ENCODE data around the gene BOD1.

The BOD1 gene

DNA sequence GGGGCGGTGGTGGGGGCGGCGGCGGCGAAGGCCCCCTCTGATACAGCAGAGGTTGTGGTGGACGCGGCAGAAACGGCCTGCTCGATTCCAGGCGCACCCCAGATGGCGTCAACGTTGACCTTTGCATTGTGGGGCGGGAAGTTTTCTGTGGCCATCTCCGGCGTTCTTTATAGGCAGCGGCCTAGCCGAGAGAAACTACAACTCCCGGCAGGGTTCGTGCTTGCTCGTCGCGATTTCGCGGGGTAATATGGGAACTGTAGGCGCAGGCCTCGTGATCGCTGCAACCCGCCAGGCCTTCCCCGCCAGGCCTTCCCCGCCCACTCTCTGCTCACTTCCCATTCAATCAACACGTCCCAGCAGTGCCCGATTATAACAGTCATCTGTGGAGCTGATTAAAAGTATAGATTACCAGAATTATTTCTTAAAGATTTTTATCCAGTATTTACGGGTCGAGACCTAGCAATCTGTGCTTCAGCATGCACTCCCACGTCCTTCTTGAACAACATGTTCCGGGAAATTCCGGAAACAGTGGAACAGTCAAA lies at the start of gene BOD1:
Gene BOD1, minus strand, starts transcription at position 74 of the 542 bp plus-strand sequence. CDS start 214 bp downstream, outside the sequence.
- DNase-seq: peak; percentile 93 to 97 (median 95)

DNA sequence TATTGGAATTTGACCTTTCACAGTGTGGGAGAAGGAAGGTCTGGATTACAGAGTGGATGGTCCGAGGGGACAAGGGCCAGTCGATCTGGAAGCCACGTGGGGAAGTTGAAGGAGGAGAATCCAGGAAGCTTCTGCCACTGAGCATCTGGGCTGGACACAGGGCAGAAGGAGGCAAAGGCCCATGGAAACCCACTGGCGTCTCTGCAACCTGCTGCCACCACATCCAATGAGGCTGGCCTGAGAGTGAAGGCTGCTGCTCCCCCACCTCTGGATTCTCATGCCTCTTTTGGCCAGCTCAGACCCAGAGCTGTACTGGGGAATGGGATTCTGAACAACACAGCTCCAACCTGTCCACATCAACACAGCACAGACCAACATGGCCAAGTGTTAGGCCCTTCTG lies 48.9 kb upstream of the BOD1 start:
- no peak for DNase-seq

DNA sequence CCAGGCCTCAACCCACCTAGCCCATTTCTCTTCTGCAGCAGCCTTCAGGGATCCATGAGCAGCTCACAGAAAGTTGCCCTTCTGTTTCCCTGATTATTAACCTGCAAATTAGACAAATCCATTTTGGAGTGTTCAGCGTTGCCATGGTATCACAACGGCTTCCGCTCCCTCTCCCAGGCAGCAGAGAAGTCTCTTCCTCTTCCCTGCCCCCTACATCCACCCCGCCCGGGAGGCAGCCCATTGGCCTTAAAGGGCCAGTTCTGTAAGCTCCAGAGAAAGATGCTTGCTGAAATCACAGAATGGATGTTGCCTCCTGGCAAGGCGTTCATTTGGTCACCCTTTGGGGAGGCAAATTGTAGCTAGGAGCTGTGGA lies 47.7 kb upstream of the BOD1 start:
- peak in 2 of 3 experiments; percentile 6 to 58 for DNase-seq

DNA sequence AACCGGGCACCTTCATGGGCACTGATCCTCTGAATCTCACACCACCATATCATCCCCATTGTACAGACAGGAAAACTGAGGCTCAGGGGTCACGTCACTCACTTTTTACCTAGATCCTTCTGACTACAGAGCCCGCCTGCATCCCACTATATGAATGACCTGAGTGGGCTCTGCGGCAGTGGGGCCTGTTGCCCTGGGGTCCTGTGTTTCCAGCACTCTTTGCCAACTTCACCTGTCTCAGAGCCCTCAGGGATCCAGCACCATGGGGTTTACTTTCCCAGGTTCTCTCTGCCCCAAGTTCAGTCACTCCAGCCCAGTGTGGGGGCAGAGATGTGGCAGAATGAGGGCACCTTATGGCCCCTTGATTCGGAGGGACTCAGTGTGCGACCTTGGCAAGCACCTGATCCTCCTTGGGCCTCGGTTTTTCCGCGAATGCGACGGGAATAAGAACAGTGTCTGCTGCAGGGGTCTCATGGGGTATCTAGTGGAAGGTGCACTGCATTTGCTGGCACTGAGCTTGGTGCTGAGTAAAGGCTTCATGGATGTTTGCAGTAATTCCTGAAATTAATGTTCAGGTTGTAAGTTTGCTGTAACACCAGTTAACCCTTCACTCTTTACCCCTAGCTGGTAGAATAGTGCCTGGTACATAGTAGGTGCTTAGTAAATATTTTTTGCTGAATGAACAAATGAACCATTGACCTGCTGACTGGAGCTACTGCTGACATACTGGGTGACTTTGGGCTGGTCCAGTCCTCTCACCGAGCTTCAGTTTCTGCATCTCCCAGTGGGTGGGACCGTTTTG lies 47.1 kb upstream of the BOD1 start:
- no peak for DNase-seq

DNA sequence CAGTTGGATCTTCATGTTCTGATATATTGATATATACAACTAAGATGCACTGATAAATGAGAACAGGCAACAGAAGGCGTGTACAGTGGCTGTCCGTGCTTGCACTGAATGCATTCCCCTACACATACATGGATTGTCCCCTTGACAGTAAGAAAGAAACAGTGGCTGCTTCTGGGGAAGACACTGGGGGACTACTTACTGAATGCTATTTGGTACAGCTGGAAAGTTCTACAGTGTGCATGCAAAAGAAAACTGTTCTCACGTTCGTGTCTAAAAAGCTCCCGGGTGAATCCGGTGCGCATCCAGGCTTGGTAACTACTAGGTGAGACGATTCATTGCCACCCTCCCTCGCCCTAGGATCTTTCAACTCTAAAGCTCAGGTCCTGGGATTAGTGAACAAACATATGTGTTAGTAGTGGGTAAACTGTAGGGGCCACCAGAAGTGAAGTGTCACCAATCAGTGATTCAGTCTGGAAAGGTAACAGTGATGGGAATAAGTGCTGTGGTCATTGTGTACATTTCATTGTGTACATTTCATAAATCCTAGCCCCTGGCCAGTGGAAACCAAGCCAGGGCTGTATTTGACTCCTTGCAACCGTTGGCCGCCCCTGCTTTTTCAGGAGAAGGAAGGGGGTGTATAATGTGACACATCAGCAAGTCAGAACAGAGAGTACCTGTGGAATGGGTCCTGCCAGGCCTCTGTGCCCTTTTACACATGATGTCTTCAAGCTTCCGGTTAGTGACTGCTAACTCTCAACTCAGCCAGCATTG lies 46.3 kb upstream of the BOD1 start:
- no peak for DNase-seq

DNA sequence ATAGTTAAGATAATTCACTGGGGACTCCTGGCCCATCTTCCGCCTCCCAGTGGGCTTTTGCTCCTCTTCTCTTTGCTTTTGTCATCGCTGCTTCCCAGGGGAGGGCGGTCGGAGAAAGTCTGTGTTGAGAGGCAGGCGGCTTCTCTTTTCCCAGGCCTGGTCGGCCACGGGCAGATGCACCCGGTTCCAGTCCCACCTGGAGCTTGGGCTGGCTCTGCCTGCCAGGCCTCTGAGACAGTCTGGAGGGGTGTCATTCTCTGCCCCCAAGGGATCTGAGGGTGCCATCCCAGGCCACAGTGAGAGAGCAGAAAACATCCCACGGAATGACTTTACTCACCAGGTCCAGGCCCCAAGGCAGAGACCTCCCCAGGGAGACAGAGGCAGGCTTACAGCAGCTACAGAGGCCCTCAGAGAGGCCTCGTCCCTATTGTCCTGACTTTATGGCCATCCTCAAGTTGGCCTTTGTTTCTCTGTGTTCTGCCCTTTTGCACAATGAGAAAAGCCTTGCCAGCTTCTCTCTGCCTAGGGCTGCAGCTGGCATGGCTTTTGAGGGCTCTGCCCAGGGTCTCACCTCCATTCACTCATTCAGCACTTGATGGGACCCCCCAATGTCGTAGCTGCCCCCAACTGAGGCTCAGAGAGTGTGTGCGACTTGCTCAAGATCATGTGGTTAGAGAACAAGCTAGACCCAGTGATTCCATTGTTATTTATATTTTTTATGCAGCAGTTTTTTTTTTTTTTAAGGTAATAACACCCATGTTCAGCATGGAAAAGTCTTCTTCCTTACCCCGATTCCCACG lies 44.2 kb upstream of the BOD1 start:
- no peak for DNase-seq

DNA sequence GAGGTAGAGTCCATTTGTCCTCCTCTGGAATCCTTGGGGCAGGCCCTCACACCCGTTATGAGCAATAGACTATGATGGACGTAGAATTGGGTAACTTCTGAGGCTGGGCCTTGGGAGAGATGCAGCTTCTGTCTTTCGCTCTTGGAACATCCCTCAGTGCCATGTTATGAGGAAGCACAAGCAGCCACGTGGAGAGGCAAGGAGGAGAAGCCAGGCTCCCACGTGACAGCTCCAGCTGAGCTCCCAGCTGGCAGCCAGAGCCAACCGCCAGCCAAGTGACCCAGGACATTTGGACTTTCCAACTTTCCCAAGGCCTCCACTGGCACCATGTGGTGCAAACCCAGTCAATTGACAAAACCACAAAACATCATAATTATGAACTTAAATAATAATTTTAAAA lies 43.0 kb upstream of the BOD1 start:
- DNase-seq: no peak

DNA sequence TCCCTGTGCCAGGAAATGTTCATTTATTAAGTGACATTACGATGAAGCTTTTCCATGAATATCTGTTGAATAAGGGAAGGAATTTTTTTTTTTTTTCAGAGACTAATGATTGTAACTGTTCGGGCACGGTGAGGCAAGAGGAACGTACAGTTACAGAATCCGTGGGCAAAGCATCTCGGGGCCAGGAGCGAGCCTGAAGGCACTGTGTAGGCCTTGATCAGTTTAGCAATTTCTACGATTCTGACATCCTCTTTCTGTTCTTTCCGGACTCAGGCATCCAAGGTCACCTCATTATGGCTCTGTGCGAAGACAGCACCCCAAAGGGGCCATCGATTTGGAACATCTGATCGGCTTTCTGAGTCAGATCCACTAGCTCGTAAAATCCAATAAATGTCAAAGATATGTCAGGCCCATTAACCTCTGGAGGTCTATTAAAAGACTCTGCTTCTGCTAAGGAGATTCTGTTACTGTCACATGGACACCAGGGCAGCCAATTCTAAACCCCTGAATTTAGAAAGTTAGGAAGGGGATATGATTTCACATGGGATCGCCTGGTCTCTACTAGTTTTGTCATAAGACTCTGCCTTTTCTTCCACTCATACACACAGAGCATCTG lies 41.4 kb upstream of the BOD1 start:
- DNase-seq: no peak

DNA sequence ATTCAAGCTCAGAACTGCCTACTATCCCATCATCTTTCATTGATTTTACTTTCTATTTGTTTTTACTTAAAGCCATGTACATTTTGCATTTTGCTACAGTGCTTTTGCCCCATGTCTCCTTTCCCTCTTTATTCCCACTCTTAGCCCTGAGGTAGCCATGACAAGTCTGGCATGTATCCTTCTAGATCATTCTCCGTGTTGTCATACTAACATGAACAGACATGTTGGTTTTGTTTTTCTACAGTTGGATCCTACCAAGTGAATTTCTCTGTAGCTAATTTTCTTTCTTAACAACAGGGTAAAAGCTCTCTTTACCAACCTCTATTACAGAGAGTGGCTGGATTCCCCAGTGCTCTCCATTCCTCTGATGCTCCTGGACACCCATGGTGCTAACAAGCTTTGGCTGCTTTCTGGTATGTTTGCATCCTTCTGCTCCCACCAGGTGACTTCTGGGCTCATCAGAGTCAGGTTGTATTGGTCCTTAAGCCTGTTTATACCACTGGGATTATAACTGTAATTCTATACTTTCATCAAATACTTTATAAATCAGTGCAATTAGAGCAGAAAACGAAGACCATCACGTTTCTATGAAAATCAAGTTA lies 38.8 kb upstream of the BOD1 start:
- DNase-seq: no peak

DNA sequence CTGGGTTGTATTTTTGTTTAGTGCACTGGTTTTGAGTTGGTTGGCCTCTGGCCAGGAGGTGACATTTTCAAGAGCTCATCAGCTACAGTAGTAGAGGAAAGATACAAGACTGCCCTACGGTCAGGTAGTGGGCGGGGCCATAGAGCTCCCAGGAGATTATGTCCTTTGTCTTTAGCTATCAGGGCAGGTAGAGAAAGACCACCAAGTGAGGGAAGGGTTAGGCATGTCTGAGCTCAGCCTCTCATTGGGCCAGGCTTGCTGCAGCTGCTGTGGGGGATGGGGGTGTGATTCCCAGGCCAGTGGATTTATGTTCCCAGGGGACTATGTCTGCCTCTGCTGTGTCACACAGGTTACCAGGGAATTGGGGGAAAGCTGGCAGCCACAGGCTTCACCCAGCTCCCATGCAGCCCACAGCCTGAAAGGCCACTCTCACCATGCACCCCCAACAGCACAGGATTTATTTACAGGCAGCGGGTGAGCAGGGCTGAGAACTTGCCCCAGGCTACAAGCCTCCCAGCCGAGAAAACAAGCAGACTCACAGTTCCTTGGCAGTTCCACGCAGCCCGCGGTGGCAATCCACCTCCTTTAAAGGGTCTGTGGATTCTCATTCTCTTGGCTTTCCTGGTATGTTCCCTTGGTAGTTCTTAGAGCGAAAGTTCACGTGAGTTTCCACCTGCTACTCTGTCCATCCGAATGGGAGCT lies 37.5 kb upstream of the BOD1 start:
- DNase-seq: no peak

DNA sequence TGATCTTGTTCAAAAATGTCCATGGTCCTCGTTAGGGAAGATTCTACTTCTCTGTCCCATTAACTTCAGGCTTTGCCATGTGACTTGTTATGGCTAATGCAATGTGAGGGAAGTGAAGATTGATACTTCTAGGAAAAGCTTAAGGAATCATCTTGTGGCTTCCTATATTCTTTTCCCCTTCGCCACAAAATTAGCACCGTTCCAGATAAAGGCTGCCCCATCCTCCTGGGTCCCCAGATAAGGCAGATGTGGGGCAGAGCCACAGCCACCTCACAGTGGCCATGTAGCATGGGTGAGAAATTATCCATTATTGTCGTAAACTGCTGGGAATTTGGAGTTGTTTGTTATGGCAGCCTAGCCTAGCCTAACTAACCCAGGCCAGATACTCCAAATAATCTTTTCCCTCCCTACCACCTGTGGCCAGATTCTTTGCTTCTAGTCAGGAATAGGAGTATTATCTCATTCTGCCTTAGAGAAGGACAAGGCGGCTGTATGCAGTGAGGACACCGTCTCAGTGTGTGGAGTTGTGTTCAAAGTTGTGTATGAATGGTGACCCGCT lies 31.9 kb upstream of the BOD1 start:
- DNase-seq: no peak

DNA sequence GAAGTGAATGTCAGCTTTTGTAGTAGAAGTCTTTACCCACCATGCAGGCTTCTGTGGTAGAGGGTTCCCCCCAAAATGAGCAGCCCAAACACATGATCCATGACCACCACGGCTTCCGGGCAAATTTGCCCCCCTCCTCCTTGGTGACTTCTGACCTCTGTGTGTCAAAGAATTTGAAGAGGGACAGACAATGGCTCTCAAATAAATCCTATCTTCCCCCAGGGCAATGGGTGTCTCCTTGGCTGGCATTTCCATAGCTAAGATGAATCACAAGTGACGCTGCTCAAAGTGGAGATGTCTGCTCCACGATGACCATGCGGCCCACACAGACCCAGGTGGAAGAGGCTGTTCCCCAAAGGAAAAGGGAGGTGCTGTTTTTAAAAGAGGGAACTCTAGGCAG lies 30.2 kb upstream of the BOD1 start:
- DNase-seq: no peak

DNA sequence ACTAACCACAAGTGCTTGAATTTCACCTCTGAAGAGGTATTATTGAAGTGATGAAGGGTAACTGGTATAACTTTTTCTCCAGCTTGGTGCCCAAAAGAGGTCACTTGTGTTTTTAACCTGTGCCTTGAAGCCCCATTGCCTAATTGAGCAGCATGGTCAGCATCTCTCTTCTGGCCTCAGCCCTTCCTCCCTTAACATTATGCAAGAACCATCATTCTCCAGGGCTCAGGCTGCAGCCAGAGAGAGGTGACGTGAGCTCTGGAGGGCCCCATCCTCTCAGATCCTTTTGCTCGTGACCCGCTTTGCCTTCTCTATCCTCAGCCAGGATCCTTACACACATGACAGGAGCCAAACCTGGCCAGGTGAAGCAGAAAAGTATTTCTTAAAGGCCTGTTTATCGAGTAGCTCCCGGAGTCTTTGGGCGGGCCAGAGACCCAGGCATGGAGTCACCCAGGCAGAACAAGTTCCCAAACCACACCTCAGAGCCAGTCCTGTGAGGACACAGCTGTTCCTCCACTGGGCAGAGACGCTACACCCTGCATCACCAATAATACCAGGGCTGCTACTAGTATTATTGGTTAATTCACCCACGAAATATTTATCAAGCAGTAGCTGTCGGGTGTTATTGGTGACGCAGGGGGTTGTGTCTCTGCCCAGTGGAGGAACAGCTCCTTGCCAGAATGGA lies 29.6 kb upstream of the BOD1 start:
- DNase-seq: no peak

DNA sequence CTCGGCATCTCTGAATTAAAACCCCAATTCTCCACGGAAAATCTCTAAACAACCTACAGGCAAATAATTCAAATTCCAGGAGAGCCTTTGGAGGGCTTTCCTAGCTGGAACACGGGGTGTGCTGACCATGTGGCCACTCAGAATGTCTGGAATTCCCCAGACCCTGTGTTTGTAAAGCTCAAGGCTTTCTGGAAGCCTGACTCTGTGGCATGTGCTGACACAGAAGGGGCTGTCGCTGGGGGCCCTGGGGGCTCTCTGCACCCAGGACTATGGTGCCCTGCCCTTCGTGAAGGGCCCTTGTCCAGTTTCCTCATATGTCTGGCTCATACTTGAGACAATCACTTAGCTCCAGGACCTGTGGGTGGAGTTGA lies 29.0 kb upstream of the BOD1 start:
- no peak for DNase-seq

DNA sequence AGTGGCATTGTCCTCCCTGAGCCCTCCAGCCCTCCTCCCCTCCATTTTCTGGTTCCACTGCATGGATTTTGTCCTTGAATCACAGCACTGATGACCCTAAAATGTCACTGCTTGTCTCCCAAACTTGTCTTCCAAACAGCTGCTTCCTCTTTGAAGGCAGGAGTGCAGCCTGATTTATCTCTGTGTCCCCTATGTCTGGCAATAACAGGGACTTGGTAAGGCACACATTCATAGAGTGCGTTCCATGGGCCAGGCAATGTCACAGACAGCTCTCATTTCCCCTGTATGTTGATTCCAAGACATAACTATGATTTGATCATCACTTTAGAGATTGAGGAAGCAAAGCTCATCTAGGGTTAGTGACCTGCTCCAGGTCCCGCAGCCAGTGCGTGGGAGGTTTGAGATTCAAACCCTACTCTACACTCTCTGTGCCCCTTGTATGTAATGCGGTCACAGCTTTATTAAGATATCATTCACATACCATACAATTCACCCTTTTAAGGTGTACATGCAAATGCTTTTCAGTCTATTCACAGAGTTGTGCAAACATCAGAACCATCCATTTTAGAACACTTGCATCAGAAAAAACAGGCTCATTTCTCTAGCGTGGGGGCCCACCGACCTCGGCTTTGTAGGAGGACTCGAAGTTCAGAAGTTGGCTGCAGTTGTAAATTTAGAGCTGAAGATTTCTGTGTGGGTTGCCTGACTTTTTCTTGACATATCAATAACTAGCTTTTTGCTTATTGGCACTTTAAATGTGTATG lies 28.4 kb upstream of the BOD1 start:
- no peak for DNase-seq

DNA sequence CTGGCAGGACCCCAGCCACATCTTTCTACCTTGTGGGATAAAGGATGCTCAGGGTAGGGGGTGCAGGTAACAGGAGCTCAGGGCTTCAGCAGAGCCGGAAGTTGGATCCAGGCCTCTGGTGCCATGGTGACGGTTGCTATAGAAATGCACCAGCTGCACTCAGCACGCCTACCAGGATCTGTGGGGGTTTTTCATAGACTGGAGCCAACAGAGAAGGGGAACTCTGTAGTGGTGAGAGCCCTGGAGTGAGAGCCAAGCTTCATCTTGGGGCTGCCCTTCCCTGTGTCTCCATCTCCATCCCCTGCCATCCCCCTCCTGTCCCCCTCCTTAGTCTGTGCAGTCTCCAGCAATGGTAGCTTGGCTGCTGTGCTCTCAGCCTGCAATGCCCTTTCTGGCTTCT lies 27.5 kb upstream of the BOD1 start:
- DNase-seq: peak; percentile 37 to 92 (median 73)

DNA sequence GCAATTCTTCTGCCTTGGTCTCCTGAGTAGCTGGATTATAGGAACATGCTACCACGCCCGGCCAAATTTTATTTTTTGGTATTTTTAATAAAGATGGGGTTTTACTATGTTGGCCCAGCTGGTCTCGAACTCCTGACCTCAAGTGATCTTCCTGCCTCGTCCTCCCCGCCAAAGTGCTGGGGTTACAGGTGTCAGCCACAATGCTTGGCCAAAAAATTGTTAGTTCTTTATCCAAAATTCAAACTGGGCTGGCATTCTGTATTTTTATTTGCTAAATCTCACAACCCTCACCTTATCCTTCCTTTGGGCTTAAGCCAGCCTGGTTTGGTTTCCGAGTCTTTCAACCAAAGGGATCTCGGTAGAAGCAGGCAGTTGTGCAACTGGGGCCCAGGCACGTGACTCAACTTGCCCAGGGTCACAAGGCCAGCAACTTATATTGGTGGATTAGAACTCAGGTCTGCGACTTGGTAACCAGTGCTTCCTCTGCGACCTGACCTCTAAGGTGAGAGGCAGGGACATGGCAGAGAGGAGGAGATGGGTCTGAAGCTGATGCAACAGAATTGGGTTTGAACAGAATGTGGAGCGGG lies 26.5 kb upstream of the BOD1 start:
- peak in 1 of 3 experiments; percentile 23 for DNase-seq

DNA sequence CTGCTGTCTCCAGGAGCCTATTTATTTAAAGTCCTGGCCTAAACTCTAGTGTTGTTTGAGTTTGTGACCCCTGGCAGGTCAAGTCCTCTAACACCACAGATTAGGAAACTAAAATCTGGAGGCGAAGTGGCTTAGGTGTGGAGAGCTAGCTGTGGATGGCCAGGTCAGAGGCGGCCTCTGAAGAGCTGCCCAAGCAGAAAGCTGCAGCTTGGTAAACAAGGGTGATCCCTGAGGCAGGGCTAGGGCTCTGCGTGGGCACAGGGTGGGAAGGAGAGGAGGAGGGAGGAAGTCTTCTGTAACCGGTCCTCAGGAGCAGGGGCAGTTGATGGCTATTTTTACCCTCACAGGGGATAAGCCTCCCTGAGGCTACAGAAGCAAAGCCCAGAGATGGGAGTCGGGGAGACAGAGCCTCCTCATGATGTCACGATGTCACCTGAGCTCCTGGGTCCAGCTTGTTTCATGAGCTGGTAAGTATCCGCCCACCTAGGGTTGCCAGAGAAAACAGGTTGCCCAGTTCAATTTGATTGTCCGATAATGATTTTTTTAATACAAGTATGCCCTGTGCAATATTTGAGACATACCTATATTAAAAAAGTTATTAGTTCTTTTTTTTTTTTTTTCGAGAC lies 25.9 kb upstream of the BOD1 start:
- DNase-seq: no peak

DNA sequence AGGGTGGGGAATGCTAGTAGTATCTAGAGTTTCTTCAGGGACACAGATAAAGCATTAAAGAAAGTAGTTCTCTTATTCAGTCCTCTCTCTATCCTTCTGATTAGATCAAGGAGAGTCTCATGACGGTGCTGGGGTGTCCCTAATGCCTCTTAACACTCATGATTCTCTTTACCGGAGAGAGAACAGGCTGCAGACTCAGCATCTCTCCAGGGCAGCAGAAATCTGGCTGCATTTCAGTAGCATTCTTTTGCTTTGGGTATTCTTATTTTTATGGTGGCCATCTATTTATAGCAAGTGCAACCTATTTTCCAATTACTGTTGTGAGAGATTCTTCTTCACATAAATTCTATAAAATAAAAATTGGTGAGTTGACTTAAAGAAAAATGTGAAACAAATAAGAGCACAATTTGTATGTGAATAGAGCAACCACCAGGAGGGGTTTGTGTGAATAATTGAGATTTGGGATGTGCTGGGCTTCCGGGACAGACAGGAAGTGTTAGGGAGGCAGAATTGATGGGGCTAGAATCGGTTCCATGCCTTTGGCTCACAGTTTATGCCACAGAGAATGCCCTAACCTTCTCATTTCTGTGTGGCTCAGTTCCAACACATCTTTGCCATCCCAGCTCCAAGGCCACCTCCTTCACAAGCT lies 23.8 kb upstream of the BOD1 start:
- no peak for DNase-seq

Measured in NCI-H1417 (cell line).